Suprapubic skin (tissue), 3 donors: Measurements from ENCODE around the gene HIP1.
"Not testable (repeated sequence)": the region's sequence is repeated elsewhere in the genome, so short reads cannot be mapped to it uniquely, and the experiment has no call there.

ENCODE experiments used
- CTCF ChIP-seq, 2 donors: fragments of 200-600 bp in 1 of 2; fragments of 450-650 bp in 1 of 2; sonication (generic) in 1 of 2; IDR thresholded peaks; one replicate each; pipeline ENCODE4 v1.5.1; 2016 to 2019; ENCODE audit warnings: antibody characterized with exemption in 2 of 2, mild to moderate bottlenecking in 1 of 2, moderate library complexity in 1 of 2
- POLR2AphosphoS5 ChIP-seq, 3 donors: sonication (generic); formaldehyde crosslinking; IDR thresholded peaks; one replicate each; pipeline ENCODE4 v1.6.1; 2017; ENCODE audit warnings: antibody characterized with exemption in 3 of 3

GRCh38 chr7:75632587-75632986 is 106.2 kb downstream of the HIP1 start:
- not testable (repeated sequence) for TF ChIP-seq POLR2AphosphoS5, CTCF (IDR thresholded peaks at IDR 0.05)
